T-helper 2 cell treated with Interferon-gamma antibody and Interleukin-4, amounts not matched to agents 5 μg/mL and 100 μg/mL, for 36 hours (primary cell): ENCODE measurements around the gene LRRC40.
"Not testable (repeated sequence)": the region's sequence is repeated elsewhere in the genome, so short reads cannot be mapped to it uniquely, and the experiment has no call there.

ENCODE experiments used
- DNase-seq: peaks from one replicate; pipeline ENCODE4 v3.0.0; 2021; ENCODE audit warnings: low spot score
- H3K27ac Mint-ChIP-seq: one replicate; pipeline ENCODE4 v1.8.0; 2021; ENCODE audit warnings: mild to moderate bottlenecking, mixed read lengths
- H3K27me3 Mint-ChIP-seq: one replicate; pipeline ENCODE4 v1.8.0; 2021; ENCODE audit warnings: low read depth, mixed read lengths
- H3K36me3 Mint-ChIP-seq: one replicate; pipeline ENCODE4 v1.8.0; 2021; ENCODE audit warnings: low read depth, mixed read lengths
- H3K4me1 Mint-ChIP-seq: one replicate; pipeline ENCODE4 v1.8.0; 2021; ENCODE audit warnings: low read depth, mixed read lengths
- H3K4me3 Mint-ChIP-seq: one replicate; pipeline ENCODE4 v1.8.0; 2022; ENCODE audit warnings: mild to moderate bottlenecking, moderate library complexity, mixed read lengths
- H3K9me3 Mint-ChIP-seq: one replicate; pipeline ENCODE4 v1.8.0; 2021; ENCODE audit warnings: mixed read lengths

The LRRC40 gene

DNA sequence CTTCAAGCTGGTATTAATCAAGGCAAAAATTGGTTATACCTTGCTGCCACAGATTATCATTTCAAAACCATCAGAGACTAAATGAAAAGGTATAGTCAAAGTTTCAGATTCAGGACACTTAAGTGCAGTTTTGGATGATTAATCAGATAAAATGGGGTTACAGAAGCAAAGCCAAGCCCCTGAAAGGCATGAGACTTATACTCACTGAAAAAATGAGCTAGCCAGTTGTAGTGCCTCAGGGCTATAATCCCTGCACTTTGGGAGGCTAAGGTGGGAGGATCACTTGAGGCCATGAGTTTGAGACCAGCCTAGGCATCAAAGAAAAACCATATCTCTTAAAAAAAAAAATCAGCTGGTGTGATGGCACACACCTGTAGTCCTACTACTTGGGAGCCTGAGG lies 15.2 kb downstream of the LRRC40 start:
- Mint-ChIP-seq H3K4me3 (no peak overlapping the region), H3K27me3 (no peaks in the 10 kb centered on the region), H3K4me1 (peaks cover 3% of the 10 kb centered on the region), H3K36me3 (peaks cover 12% of the 10 kb centered on the region), H3K9me3 (peaks cover 4% of the 10 kb centered on the region), H3K27ac (no peak overlapping the region)
- no peak for DNase-seq

DNA sequence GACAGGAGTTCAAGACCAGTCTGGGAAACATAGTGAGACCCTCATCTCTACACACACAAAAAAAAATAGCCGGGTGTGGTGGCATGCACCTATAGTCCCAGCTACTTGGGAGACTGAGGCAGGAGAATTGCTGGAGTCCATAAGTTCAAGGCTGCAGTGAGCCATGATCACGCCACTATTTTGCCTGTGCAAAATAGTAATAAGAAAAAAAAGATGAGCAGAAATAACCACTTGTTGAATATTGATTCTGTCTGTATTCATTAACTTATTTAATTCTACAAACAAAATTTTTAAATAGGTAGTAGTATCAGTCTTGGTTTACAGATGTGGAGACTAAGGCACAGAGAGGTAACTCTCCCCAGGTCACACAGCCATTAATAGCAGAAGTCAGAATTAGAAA lies 16.9 kb downstream of the LRRC40 start:
- Mint-ChIP-seq H3K4me1 (peaks cover 3% of the 10 kb centered on the region), H3K4me3 (no peak overlapping the region), H3K27me3 (no peaks in the 10 kb centered on the region), H3K36me3 (peaks cover 12% of the 10 kb centered on the region), H3K27ac (no peak overlapping the region), H3K9me3 (peaks cover 4% of the 10 kb centered on the region)
- no peak for DNase-seq

DNA sequence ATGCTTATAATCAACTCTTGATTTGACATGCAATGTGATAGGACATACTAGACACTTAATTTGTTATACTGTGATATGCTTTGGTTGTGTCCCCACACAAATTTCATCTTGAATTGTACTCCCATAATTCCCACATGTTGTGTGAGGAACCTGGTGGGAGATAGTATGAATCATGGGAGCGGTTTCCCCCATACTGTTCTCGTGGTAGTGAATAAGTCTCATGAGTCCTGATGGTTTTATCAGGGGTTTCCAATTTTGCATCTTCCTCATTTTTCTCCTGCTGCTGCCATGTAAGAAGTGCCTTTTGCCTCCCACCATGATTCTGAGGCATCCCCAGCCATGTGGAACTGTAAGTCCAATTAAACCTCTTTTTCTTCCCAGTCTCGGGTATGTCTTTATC lies 20.2 kb downstream of the LRRC40 start:
- H3K4me3 Mint-ChIP-seq, DNase-seq, H3K4me1 Mint-ChIP-seq, H3K27ac Mint-ChIP-seq, H3K27me3 Mint-ChIP-seq, H3K9me3 Mint-ChIP-seq: not testable (repeated sequence)
- H3K36me3 Mint-ChIP-seq: peaks cover 12% of the 10 kb centered on the region

DNA sequence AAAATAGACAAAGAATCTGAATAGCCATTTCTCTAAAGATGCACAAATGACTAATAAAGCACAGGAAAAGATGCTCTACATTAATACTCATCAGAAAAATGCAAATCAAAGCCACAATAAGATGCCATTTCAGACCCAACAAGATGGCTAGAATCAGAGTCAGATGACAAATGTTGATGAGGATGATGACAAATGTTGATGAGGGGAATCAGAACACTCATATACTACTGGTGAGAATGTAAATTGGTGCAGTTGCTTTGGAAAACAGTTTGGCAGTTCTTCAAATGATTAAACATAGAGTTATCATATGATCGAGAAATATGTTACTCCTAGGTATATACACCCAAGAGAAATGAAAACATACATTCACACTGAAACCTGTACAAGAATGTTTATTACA lies 33.9 kb downstream of the LRRC40 start:
- H3K36me3 Mint-ChIP-seq: peaks cover 26% of the 10 kb centered on the region
- H3K27ac Mint-ChIP-seq: no peak overlapping the region
- DNase-seq: no peak
- peaks cover 4% of the 10 kb centered on the region for H3K4me1 Mint-ChIP-seq
- no peaks in the 10 kb centered on the region for H3K9me3 Mint-ChIP-seq
- H3K4me3 Mint-ChIP-seq: no peak overlapping the region
- H3K27me3 Mint-ChIP-seq: no peaks in the 10 kb centered on the region

DNA sequence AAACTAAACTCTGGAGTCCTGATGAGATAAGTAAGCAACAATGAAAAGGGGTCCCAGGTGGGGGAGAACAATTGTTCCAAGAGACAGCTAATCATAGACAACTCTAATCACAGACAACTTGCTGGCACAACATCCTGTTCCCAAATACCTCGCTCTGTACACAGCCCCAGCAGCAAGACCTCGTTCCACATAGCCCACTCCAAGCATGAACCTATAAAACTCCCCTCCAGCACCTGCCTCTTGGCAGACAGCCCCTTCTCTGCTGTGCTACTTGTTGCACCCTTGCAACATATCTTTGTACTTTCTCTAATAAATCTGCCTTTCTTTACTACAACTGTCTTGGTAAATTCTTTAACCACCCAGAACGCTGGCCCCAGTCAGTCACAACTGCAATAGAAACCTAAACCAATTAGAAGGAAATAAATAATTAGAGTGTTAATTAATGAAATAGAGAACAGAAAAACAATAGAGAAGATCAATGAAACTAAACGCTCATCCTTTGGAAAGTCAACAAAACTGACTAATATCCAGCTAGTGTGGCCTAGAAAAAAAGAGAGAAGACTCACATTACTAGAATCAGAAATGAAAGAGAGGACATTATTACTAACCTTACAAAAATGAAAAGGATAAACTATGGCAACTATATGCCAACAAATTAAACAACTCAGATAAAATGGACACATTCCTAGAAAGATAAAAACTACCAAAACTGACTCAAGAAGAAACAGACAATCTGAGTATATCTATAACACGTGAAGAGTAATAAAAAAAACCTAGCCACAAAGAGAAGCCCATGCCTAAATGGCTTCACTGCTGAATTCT lies 36.1 kb downstream of the LRRC40 start:
- H3K36me3 Mint-ChIP-seq: peaks cover 22% of the 10 kb centered on the region
- H3K4me1 Mint-ChIP-seq: peaks cover 4% of the 10 kb centered on the region
- no peak overlapping the region for H3K27ac Mint-ChIP-seq
- no peaks in the 10 kb centered on the region for H3K27me3 Mint-ChIP-seq
- no peak overlapping the region for H3K4me3 Mint-ChIP-seq
- H3K9me3 Mint-ChIP-seq: no peaks in the 10 kb centered on the region
- no peak for DNase-seq

DNA sequence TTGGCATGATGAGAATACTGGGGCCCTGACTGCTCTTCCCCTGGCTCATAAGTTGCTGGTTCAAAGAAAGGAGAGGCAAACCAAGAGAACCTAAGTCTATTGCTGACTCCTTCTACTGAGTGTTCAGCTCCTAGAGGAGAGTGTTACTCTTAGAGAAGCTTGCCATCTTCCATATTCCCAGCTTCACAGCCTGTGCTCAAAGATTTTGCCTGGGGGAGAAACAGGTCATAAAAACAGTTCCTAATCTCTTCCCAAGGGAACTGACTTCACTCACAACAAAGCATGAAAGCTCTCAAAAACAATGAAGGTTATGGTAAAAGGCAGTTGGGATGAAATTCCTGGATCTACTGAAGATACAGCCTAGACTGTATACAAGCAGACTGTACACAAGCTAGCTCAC lies 37.1 kb downstream of the LRRC40 start:
- Mint-ChIP-seq H3K27ac (no peak overlapping the region), H3K9me3 (no peaks in the 10 kb centered on the region), H3K36me3 (peaks cover 22% of the 10 kb centered on the region), H3K4me1 (peaks cover 4% of the 10 kb centered on the region), H3K4me3 (no peak overlapping the region), H3K27me3 (no peaks in the 10 kb centered on the region)
- no peak for DNase-seq

DNA sequence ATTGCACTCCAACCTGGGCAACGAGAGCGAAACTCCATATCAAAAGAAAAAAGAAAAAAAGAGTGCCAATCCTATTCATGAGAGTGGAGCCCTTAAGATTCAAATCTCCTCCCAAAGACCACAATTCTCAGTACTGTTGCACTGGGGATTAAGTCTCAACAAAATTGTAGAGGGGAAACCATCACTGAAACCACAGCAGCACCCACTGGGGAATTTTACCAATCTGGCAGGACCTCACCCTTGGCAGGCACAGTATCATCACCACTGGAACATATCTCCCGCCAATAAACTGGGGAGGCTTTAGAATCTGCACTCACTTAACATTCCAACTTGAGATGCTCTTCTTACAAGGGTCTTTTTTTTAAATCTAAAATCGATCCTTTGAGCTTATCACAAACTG lies 41.0 kb downstream of the LRRC40 start:
- peaks cover 13% of the 10 kb centered on the region for H3K36me3 Mint-ChIP-seq
- no peak overlapping the region for H3K4me3 Mint-ChIP-seq
- peaks cover 2% of the 10 kb centered on the region for H3K4me1 Mint-ChIP-seq
- DNase-seq: no peak
- no peaks in the 10 kb centered on the region for H3K27me3 Mint-ChIP-seq
- H3K27ac Mint-ChIP-seq: no peak overlapping the region
- H3K9me3 Mint-ChIP-seq: no peaks in the 10 kb centered on the region

DNA sequence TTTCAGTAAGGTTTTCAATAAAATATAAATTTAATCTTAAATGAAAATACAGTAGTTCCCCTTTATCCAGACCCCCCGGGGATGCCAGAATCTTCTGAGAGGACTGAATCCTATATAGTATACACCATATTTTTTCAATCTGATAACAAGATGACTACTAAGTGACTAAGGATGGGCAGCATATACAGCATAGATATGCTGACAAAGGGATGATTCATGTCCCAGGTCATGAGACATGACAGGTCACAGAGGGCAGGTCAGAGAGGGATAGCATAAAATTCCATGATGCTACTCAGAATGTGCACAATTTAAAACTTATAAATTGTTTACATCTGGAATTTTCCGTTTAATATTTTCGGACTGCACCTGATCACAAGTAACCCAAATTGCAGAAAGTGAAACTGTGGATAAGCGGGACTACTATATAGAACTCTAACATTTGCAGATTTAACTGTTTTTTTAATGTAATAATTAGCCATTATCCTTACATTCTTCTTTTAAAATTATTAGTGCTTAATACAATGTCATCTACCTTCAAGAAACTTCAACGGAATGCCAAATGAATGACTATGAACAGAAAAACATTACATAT lies 48.8 kb downstream of the LRRC40 start:
- no peaks in the 10 kb centered on the region for H3K4me1 Mint-ChIP-seq
- no peak overlapping the region for H3K27ac Mint-ChIP-seq
- no peaks in the 10 kb centered on the region for H3K27me3 Mint-ChIP-seq
- peak; percentile 16 for DNase-seq
- no peak overlapping the region for H3K4me3 Mint-ChIP-seq
- H3K9me3 Mint-ChIP-seq: no peaks in the 10 kb centered on the region
- H3K36me3 Mint-ChIP-seq: peaks cover 5% of the 10 kb centered on the region

DNA sequence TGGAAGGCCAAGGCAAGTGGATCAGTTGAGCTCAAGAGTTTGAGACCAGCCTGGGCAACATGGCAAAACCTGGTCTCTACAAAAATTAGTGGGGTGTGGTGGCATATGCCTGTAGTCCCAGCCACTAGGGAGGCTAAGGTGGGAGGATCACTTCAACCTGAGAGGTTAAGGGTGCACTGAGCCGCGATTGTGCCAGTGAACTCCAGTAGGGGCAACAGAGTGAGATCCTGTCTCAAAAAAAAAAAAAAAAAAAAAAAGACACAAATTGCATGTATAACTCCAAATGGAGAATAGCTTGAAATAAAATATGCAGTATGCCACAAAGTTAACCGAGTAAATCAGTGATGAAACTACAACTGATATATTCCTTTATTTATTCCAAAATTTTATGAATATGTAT lies 51.6 kb downstream of the LRRC40 start:
- no peak for DNase-seq
- no peak overlapping the region for H3K27ac Mint-ChIP-seq

DNA sequence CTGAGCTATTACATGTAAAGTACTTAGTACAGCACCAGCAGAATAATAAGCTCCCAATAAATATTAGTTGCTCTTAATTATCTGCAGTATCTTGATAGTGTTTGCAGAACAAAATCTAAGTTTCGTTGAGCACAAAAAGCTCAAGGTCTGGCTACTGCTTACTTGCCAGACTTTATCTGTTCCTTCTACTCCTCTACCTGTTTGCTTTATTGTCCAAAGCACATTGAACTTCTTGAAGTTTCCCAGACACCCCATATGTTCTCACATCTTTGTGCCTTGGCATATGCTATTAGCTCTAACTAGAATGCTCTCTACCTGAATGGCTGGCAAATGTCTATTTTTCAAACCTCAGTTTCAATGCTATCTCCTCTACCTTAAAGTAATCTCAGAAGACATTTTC lies 54.9 kb downstream of the LRRC40 start:
- no peaks in the 10 kb centered on the region for H3K27me3 Mint-ChIP-seq
- no peak for DNase-seq
- peaks cover 5% of the 10 kb centered on the region for H3K36me3 Mint-ChIP-seq
- no peak overlapping the region for H3K4me3 Mint-ChIP-seq
- H3K9me3 Mint-ChIP-seq: no peaks in the 10 kb centered on the region
- no peak overlapping the region for H3K27ac Mint-ChIP-seq
- no peaks in the 10 kb centered on the region for H3K4me1 Mint-ChIP-seq

More for the DNA sequence above, 51.6 kb downstream of the LRRC40 start:
- H3K9me3 Mint-ChIP-seq: no peaks in the 10 kb centered on the region
- H3K27me3 Mint-ChIP-seq: no peaks in the 10 kb centered on the region
- H3K36me3 Mint-ChIP-seq: peaks cover 3% of the 10 kb centered on the region
- H3K4me1 Mint-ChIP-seq: no peaks in the 10 kb centered on the region
- no peak overlapping the region for H3K4me3 Mint-ChIP-seq

DNA sequence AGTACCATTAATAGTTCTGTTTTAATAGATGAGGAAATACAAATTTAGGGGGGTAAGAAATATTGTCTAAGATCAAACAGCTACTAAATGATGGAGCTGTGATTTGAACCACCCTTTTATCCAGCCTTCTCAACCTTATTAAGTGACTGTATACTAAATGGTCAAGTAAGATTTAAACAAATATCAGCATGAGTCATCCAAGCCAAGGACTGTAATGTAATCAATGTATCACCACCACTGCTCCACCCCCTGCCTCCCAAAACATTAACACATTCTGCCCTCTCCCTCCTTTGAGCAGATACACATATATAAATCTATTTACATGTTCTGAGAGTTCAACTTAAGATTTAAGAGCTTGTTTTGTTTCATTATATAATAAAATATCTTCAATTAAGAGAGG lies 58.9 kb downstream of the LRRC40 start:
- Mint-ChIP-seq H3K4me1 (no peaks in the 10 kb centered on the region), H3K4me3 (no peak overlapping the region), H3K9me3 (no peaks in the 10 kb centered on the region), H3K27me3 (no peaks in the 10 kb centered on the region), H3K36me3 (peaks cover 2% of the 10 kb centered on the region), H3K27ac (no peak overlapping the region)
- DNase-seq: no peak

DNA sequence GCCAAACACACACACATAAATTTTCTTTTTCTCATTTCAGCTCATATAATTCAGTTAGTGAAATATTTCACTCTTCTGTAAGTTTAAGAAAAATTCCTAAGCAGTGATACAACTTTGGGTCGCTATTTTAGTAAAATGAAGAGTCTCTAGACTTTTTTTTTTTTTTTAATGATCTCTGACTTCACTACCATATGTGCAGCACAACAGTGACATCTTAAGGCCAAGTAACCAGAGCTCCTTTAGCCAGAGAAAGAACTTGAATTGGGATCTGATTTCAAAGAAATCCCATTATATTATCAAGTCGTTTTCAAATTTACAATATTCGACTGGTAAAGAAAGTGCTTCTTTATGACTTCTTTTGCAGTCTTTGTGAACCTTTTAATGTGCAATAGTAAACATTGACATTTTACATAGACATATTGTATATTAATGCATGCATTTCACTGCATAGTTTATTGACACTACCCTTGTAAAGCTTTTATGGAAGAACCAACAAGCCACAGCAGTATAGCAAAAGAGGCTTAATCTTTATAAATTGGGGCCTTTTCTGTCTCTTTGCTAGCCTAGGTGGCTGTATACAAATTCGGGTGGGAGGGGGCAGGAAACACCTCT lies 62.2 kb downstream of the LRRC40 start:
- Mint-ChIP-seq H3K27ac (no peak overlapping the region), H3K27me3 (no peaks in the 10 kb centered on the region), H3K4me3 (no peak overlapping the region), H3K4me1 (no peaks in the 10 kb centered on the region), H3K9me3 (no peaks in the 10 kb centered on the region), H3K36me3 (peaks cover 2% of the 10 kb centered on the region)
- DNase-seq: no peak

DNA sequence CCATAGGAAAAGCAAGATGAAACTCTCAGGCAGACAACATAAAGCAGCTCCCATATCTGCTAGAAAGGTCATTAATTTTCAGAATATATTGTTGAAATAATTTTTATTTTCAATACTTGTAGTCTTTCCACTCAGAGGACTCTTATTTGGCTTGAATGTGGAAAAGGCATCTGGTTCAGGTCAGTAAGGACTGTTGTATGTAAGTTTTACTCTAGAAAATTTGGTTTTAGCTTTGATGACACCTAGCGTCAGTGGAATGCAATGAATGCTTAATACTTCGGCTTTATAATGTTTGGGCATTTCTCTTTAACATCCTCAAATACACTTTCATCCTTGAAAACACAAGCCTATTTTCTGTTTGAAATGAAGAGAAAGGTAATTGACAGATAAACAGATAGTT lies 63.3 kb downstream of the LRRC40 start:
- Mint-ChIP-seq H3K27me3 (peaks cover 3% of the 10 kb centered on the region), H3K36me3 (peaks cover 2% of the 10 kb centered on the region), H3K4me3 (no peak overlapping the region), H3K9me3 (no peaks in the 10 kb centered on the region), H3K4me1 (no peaks in the 10 kb centered on the region), H3K27ac (no peak overlapping the region)
- no peak for DNase-seq

DNA sequence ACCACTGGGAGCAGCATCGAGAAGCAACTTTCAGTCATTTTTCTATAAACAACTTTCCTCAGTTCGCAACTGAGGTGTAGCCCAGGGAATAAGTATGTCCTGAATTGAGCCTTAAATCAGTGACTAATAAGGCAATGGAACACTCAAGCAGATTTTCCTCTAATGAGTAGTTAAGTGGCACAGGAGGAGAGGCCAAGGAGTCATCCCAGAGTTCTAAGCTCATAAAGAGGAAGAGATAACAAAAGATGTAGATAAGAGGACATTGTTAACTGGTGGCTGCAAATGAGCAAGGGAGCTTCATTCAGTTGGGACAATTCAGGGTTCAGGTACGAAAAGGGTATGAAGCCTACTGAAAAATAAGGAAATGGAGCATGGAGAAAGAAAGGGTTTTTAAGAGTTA lies 64.5 kb downstream of the LRRC40 start:
- DNase-seq: no peak
- Mint-ChIP-seq H3K27ac (no peak overlapping the region), H3K9me3 (no peaks in the 10 kb centered on the region), H3K27me3 (peaks cover 3% of the 10 kb centered on the region), H3K4me3 (no peak overlapping the region), H3K36me3 (no peaks in the 10 kb centered on the region), H3K4me1 (no peaks in the 10 kb centered on the region)
